Kidney (tissue), 14 donors: Measurements from ENCODE around the gene ZNF280D. TPM values are rescaled to one million over a fixed set of nuclear protein-coding genes. Genes with fewer than 3 reads are reported as not detected.

Experiments used
- DNase-seq, 5 donors: peaks; one replicate each; pipeline ENCODE4 v3.0.0-alpha.2; 2013 to 2020
- FAIRE-seq: peaks from 2 replicates; lab custom pipeline; 2012; peaks lifted over from hg19 to GRCh38; lab: Jason Lieb, UNC
- H3K27ac ChIP-seq, 2 donors: one replicate each; pipeline ENCODE4 v1.7.0; 2013; ENCODE audit warnings: low read depth in 2 of 2, low read length in 2 of 2, inconsistent platforms in 1 of 2
- H3K27me3 ChIP-seq: one replicate; pipeline ENCODE4 v1.7.1; 2013; ENCODE audit warnings: low read length, inconsistent platforms; ENCODE audit not compliant: control insufficient read depth, insufficient read depth
- H3K36me3 ChIP-seq, 3 donors: one replicate each; pipeline versions ENCODE4 v1.7.0 to v1.7.1; 2013; ENCODE audit warnings: low read length in 3 of 3, control low read depth in 1 of 3, inconsistent platforms in 1 of 3; ENCODE audit not compliant: insufficient read depth in 3 of 3, control insufficient read depth in 2 of 3
- H3K4me1 ChIP-seq, 3 donors: one replicate each; pipeline versions ENCODE4 v1.7.0 to v1.7.1; 2013; ENCODE audit warnings: low read length in 3 of 3, inconsistent platforms in 1 of 3, low read depth in 1 of 3; ENCODE audit not compliant: control insufficient read depth in 2 of 3, insufficient read depth in 2 of 3
- H3K4me3 ChIP-seq, 3 donors: one replicate each; pipeline versions ENCODE4 v1.7.0 to v1.8.1; 2013; ENCODE audit warnings: low read length in 3 of 3, control low read depth in 1 of 3, inconsistent platforms in 1 of 3
- H3K9ac ChIP-seq, 3 donors: one replicate each; pipeline versions ENCODE4 v1.7.0 to v1.7.1; 2013; ENCODE audit warnings: low read length in 3 of 3, control low read depth in 1 of 3, inconsistent platforms in 1 of 3
- H3K9me3 ChIP-seq, 3 donors: one replicate each; pipeline versions ENCODE4 v1.7.0 to v1.7.1; 2013; ENCODE audit warnings: low read length in 3 of 3, control low read depth in 1 of 3, inconsistent platforms in 1 of 3; ENCODE audit not compliant: control insufficient read depth in 2 of 3, insufficient read depth in 1 of 3
- intact Hi-C: fragments of 100-400 bp; cut with DNase I; formaldehyde crosslinking; loops from one replicate; pipeline ENCODE4 v1.11.1; 2022
- polyA plus RNA-seq: library from polyadenylated mRNA; stranded (reverse); fragments of 350-450 nt; fragmentation: Illumina TruSeq; extraction: RNeasy Lipid Tissue Mini Kit (QIAGEN cat#74804); gene quantifications from one replicate; pipeline ENCODE4 v1.2.3, GENCODE V29; 2014; ENCODE audit warnings: low read depth, low replicate concordance; ENCODE audit not compliant: insufficient read depth
- total RNA-seq: library from RNA; stranded (reverse); fragmentation: NEBNext Ultra II Directional; extraction: Animal tissue kit (Norgen Biotek cat#: 25700); gene quantifications from one replicate; pipeline ENCODE4 v1.2.1, GENCODE V29; 2021
- TF ChIP-seq, protein P1 (sequence below): IDR thresholded peaks from 3 replicates; pipeline ENCODE4 v1.5.1; 2012; ENCODE audit warnings: mild to moderate bottlenecking, moderate library complexity, borderline replicate concordance; ENCODE audit not compliant: insufficient read depth; ENCODE audit errors: extremely low read depth
- donor health status: control.
- donor health status: control.
- donor health status: control.
- donor health status: control.
- donor health status: control.
- donor health status: DM: yes; HTN: yes; CAD: no.
- donor health status: Normal renal cell carcinoma (clear cell type).

Gene ZNF280D
- total and polyA plus RNA-seq, 2 donors from 2014 or later = 13.7 to 50.0 TPM

GRCh38 chr15:56613811-56614210 is 119.5 kb downstream of the ZNF280D start:
- Histone ChIP-seq H3K9ac (no peak overlapping the region), H3K4me1 (no peaks in the 10 kb centered on the region), H3K36me3 (no peaks in the 10 kb centered on the region), H3K27me3 (no peaks in the 10 kb centered on the region), H3K4me3 (no peak overlapping the region), H3K9me3 (no peaks in the 10 kb centered on the region), H3K27ac (no peak overlapping the region)
- intact Hi-C loops = no loop called here
- FAIRE-seq (no peak), DNase-seq (no peak)
- TF ChIP-seq, protein P1, sequence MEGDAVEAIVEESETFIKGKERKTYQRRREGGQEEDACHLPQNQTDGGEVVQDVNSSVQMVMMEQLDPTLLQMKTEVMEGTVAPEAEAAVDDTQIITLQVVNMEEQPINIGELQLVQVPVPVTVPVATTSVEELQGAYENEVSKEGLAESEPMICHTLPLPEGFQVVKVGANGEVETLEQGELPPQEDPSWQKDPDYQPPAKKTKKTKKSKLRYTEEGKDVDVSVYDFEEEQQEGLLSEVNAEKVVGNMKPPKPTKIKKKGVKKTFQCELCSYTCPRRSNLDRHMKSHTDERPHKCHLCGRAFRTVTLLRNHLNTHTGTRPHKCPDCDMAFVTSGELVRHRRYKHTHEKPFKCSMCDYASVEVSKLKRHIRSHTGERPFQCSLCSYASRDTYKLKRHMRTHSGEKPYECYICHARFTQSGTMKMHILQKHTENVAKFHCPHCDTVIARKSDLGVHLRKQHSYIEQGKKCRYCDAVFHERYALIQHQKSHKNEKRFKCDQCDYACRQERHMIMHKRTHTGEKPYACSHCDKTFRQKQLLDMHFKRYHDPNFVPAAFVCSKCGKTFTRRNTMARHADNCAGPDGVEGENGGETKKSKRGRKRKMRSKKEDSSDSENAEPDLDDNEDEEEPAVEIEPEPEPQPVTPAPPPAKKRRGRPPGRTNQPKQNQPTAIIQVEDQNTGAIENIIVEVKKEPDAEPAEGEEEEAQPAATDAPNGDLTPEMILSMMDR = no peak

DNA sequence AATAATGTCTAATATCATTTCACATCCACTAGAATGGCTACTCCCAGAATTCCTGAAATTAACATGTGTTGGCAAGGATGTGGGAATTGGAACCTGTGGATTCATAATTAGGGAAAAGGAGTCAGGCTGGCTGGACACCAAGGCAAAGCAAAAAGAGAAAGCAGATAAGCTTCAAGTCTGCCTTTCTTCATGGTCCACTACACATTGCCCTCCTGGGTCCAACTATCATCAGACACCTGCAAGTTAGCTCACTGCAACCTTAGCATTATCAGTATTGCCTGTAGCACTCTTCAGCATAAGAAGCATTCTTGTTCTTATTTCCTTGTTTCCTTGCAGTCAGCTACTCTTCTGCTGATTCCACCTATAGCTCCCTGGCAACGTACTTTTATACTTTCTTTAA is 124.3 kb downstream of the ZNF280D start:
- DNase-seq (peak in 2 of 5 donors; percentile 8 to 10), FAIRE-seq (no peak)
- Histone ChIP-seq H3K9ac (no peak overlapping the region), H3K4me1 (no peaks in the 10 kb centered on the region), H3K27me3 (no peaks in the 10 kb centered on the region), H3K27ac (no peak overlapping the region), H3K36me3 (no peaks in the 10 kb centered on the region), H3K9me3 (peaks cover 0 to 8% (median 0%) of the 10 kb centered on the region in 3 donors), H3K4me3 (no peak overlapping the region)
- intact Hi-C loops = no loop called here
- TF ChIP-seq, protein P1 = no peak

DNA sequence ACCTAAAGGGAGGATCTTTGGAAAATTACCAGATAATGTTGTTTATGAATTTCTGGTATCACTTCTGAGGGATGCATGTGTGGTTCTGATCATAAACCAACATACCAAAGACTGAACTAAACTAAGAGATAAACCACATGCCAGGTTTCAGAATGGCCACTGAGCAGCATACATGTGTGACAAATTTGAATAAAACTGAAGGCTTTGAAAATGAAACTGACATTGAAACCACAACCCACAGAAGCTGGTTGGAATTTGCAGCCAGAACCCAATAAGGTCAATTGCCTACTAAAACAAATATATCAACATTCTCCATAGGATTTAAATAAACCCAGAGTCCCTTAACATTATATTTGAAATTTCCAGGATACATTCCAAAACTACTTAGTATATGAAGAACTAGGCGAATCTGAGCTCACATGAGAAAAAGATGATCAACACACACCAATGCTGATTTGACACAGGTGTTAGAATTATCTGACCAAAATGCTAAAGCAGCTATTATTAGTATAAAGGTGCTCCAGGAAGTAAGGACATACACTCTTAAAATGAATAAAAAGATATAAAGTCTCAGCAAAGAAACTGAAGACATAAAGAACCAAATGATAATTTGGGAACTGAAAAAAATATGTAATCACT is 125.0 kb downstream of the ZNF280D start:
- DNase-seq (no peak), FAIRE-seq (no peak)
- TF ChIP-seq, protein P1 = no peak
- Histone ChIP-seq H3K27me3 (no peaks in the 10 kb centered on the region), H3K27ac (no peak overlapping the region), H3K36me3 (no peaks in the 10 kb centered on the region), H3K4me1 (no peaks in the 10 kb centered on the region), H3K4me3 (no peak overlapping the region), H3K9me3 (peaks cover 0 to 8% (median 0%) of the 10 kb centered on the region in 3 donors), H3K9ac (no peak overlapping the region)
- intact Hi-C loops = no loop called here
